GM19468 (cell line): ENCODE measurements around the gene NR1D1.

ENCODE experiments used
- ATAC-seq: cut with Tn5 transposase; IDR thresholded peaks from one replicate; pipeline ENCODE4 v1.9.1; 2021; ENCODE audit warnings: mild to moderate bottlenecking, moderate library complexity, moderate number of reproducible peaks; ENCODE audit not compliant: unreplicated experiment; ENCODE audit errors: extremely low read depth

The NR1D1 gene

DNA sequence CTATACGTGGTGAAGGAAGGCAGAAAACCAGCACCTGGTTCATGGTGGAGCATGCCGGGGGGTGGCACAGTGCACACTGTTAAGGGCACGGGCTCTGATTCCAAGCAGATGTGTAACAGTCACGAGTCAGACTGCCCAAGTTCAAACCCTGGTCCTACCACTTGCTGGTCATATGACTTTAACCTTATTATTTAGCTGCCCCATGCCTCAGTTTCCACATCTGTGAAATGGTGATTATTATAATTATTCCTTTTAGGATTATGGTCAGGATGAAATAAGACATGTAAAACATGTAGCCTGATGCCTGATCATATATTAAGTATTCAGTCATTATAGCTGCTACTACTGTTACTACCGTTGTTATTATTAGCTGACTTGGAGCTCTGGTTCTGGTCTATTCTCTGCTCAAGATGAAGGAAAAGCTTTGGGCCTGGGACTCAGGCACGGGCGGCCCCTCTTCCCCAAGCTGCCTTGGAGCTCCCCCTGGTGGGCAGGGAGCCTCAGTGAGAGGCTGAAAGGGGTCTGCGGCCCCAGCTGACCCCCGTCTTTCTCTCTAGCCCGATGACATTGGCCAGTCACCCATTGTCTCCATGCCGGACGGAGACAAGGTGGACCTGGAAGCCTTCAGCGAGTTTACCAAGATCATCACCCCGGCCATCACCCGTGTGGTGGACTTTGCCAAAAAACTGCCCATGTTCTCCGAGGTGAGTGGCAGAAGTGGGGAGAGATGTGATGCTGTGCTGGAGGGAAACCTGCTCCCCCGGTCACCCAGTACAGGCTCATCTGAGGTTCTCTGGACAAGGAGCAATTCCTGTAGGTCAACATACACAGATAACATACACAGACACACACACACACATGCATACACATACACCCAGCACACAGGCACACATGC lies 14.0 kb downstream of the NR1D1 start:
- no peak for ATAC-seq

DNA sequence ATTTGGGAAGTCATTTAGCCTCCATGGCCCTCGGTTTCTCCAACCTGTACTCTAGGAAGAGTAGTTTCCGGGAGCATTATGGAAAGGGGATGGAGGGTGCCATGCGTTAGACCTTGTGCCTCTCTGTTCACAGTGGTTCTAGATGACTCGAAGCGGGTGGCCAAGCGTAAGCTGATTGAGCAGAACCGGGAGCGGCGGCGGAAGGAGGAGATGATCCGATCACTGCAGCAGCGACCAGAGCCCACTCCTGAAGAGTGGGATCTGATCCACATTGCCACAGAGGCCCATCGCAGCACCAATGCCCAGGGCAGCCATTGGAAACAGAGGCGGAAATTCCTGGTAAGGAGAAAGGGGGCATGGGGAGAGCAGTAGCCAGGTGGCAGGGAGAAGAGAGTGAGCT lies 15.9 kb downstream of the NR1D1 start:
- no peak for ATAC-seq

DNA sequence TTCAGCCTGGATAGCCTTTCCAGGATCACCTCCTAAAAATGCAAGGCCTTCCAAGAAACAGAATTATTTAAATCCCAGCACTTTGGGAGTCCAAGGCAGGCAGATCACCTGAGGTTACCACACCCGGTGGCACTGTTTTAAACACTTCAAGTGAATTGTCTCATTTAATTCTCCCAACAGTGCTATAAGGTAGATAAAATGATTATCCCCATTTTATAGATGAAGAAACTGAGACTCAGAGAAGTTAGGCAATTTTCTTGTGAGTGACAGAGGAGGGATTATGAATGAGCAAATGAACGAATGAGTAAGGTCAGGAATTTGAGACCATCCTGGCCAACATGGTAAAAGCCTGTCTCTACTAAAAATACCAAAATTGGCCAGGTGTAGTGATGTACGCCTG lies 20.8 kb downstream of the NR1D1 start:
- ATAC-seq = no peak

DNA sequence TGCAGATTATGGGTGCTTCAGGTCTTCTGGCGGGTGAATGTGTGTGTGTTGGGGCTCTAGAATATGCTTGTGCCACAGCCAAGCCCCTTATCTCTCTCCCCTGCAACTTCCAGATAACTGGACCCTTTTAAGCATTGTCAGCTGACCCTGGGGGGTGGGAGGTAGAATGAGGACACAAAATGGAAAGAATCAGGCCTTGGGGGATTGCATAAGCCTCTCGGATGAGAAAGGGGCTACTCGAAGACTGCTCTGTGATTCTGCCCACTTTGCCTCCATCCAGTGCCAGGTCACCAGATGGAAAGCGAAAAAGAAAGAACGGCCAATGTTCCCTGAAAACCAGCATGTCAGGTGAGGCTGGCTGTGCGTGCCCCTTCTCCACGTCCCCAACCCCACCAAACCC lies 23.8 kb downstream of the NR1D1 start:
- ATAC-seq = no peak

DNA sequence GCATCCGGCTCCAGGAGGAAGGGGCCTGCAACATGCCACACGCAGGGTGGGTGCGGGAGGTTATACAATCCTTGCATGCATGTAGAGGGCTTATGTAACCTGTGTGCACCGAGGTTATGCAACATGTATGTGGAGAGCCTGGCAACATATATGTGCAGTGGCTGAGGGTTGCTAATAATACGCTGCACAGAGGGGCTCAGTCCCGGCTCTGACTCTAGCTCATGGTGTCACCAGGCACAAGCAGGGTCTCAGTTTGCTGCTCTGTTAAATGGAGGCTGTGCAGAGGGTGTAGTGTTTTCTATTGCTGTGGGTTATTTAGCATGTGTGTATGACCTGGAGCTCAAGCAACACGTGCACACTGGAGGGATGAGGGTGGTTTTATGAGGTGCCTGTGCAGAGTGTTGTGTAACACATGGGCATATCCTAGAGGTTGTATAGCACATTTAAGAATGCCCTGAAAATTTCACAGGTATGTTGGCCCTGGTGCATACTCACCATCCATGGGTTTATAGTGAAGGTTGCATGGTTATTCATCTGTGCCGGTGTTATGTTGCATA lies 24.4 kb downstream of the NR1D1 start:
- no peak for ATAC-seq

DNA sequence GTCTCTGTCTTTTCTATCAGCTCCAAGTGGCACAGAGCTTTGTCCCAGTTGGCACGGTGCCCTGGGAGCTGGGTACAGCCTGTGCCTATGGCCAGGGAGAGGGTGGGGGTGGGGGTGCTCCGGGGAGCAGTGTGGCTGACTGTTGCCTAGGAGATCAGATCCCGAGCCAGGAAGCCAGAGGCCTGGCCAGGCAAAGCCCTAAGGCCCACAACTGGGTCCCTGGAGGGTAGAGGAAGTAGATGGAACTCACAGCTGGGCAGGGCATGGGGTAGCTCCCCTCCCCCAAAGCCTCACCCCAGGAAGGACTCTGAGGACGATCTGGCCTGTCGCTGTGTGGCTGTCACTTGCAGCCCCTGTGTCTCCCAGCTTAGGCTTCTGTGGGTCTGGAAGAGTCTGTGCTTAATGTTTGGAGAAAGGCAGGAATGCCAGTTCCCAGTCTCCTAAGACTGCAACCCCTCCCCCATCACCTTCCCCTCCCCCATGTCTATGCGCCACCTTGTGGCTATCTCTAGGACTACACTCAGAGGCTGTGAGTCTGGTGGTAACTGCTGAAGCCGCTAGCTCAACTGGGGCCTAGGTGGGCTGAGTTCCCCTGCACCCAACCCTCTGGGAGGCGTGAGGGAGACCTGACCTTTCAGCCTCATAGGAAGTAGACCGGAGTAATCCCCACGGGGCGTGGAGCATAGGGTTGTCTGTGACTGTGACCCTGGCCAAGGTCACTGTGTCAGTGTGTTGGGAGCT lies 25.0 kb downstream of the NR1D1 start:
- ATAC-seq = no peak

DNA sequence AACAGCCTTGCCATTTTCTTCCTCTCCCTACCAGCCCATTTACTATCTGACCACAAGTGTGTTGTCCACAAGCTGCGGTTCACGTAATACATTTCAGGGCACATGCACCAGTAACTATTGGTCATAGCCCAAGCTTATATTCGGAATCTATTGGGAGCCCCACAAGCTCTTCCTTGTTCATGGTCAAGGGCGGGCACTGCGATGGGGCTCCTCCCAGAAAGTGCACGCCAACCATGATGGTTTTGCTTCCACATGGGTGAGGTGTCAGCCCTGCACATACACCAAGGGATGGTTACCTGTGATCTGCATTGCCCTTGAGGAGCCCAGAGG lies 25.6 kb downstream of the NR1D1 start:
- ATAC-seq = no peak

DNA sequence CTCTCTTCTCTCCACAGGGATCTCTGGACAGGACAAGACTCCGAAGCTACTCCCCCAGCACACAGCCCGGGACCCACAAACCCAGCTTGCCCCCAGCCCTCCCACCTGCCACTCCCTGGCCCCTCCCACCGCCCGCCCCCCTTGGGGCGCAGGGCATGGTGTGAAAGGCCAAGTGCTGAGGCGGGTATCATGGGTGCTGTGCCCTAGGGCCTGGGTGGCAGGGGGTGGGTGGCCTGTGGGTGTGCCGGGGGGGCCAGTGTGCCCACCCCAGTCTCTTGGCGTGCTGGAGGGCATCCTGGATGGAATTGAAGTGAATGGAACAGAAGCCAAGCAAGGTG lies 26.2 kb downstream of the NR1D1 start:
- no peak for ATAC-seq

DNA sequence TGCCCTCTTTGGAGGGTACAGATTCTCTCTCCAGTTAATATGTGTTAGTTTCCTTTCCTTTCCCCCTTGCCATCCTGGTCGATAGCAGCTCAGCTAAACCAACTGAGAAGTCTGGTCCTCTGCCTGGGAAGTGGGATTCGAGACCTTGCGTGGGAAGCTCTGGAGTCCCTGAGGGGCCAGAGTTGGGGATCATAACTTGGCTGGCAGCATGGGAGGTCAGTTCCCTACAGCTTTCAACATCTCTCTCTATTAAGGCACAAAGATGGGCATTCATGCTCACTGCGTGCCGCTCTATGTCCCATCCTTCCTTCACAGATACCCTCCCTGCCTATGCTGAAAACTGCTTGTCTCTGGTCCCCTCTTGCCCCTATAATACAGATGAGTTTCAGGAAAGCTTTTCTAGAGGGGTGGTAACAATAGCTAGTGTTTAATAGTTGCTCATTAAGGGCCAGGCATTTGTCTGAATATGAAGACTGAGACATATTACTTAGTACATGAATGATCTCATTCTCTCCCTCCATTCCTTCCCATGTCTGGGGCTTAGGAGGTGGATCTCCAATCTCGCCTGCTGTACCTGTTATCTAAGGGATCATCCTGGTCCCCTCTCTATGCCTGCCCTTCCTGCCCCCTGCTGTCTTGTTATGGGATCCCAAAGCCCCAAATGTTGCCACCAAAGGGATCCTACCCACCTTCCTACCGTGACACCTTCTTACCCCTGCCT lies 26.8 kb downstream of the NR1D1 start:
- no peak for ATAC-seq

DNA sequence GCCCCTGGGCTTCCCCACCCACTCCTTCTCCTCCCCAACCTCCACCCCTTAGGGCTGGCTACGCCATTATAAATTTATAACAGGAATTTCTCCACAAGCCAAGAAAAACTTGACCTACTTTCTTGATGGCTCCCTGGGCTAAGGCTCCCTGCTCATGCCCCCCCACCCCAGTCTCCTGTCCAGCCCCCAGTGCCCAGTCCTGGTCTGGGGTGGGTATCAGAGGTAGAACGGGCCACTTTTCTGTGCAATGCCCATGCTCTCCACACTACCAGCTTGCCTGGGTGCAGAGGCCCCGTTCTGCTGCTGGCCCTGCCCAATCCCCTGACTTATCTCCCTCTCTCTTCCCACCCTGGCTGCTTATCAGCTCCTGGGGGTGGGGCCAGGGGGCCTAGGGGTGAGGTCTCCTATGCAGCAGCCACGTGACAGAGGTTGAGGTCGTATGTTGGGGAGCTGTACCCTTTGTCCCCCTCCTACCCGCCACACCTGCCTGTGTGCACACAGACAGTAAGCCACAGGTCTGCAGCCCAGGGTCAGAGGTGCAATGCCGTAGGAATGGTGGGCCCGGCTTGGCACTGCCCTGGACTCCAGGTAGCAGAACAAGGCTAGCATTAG lies 27.5 kb downstream of the NR1D1 start:
- no peak for ATAC-seq

DNA sequence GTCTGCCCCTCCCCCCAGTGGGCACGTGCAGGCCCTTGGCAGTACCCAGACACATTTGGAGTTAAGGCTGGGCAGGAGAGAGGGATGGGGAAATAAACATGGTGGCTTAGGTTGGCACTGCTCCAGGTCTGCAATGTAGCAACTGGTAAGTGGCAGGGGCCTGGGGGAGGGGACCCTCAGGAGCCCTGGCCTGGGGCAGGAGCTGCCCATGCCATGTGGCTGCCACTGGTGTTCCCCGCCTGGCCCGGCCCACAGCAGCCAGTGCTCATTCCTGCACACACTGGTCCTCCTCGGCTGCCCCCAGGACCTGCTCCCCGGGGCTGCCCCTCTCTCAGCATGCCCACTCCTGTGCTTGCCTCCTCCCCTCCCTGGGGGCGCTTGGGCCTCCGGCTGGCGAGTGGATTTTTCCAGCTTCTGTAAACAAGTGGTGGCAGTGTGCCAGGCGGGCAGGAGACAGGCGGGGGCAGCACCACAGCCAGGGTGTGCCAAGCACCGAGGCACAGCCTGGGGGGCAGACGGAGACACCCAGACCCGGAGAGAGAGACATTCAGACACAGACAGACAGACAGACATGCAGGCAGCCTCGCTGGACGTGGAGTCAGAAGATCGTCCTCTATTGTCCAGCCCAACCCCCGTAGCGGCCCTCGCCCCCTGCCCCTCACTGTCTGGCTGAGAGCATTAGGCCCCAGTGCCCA lies 28.2 kb downstream of the NR1D1 start:
- ATAC-seq = no peak

DNA sequence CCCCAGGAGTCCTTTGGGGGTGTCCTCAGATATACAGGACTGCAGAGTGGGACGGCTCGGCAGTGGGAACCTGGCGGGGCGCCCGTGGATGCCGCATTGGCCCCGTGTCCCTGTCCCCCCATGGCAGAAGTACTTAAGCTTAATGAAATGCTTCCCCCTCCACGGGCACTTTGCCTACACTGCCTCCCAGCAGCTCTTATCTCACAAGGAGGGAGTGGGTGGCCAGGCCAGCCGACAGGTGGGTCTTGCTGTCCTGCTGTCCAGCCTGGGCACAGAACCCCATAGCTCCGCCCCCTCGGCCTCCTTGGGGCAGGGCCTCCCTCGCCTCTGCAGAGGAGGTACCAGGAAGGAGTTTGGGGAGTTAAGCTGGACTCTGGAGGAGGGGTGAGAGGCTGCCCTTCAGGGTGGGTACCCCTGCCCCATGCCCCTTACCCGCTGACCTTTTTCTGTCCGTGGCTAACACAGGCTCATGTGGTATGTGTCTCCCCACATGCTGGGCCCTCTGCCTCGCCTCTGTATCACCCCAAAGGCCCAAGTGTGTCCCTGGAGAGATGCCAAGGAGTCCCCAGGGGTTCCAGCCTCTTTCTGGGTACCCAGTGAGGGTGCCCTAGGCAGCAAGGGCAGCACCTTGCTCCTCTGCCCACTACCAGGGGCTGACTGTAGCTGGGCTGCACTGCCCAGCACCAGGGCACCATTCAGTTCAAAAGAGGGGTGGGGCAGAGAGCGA lies 28.9 kb downstream of the NR1D1 start:
- ATAC-seq = no peak

DNA sequence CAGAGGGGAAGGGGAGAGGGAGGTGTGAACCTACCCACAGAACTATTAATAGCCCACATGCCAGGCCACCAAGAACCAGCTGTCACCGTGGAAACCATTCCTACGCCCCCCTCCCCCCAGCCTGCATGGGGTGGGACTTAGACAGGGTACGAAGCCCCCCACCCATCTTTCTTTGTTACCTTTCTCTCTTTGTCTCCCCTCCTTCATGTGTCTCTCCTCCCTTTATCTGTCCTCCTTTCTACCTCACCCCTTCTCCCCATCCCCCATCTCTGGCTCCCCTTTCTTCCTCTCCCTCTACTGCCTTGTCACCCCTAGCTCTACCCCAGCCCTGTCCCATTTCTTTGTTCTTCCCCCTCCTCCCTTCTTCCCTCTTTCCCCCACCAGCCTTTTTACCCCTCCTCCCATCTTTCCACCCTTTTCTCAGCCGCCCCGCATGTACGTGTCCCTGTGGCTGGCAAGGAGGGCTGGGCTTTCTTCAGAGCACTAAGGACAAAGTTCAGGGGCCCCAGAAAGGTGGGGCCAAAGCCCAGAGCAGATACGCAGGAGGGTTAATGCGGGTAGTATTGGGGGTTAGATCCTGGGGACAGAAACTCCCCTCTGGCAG lies 29.6 kb downstream of the NR1D1 start:
- no peak for ATAC-seq

DNA sequence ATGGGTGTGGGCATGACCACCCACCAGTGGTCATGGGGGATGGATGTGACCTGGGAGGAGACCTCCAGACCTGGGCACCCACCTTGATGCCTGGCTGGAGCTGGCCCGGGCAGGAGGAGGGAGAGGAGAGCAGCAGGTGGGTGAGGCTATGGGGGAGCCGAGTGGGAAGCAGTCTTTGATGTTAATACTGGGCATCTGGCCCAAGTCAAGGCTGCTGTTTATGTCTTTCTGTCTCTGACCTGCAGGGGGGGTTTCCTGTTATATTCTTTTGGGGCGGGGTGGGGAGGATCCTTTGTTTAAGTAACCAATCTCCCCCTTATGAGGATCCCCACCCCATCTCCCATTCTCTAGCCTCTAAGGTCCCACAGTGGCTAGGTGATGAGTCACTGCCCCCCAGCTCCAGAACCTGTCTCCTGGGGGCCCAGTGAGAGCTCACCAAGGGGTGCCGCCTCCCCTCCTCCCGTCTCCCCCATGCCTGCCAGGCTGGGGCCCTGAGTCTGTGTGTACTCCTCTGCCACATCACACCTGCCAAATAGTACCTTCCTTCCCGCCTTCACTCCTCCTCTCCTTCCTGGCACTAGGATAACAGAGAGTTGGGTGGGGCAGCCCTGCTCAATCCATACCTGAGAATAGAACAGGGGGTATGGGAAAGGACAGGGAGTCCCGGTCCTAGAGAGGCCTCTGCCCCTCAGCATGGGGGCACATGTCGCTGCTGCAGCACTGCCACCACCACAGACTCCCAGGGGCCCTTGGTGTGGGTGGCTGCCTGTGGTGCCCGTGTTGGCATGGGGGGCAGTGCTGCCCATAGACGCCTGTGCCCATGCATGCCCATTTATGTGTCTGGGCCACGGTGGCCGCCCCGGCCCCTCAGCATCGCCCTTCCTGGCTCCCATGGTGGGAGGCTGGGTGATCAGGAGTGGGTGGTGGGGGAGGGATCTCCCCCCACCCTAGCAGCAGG lies 30.4 kb downstream of the NR1D1 start:
- ATAC-seq = no peak

DNA sequence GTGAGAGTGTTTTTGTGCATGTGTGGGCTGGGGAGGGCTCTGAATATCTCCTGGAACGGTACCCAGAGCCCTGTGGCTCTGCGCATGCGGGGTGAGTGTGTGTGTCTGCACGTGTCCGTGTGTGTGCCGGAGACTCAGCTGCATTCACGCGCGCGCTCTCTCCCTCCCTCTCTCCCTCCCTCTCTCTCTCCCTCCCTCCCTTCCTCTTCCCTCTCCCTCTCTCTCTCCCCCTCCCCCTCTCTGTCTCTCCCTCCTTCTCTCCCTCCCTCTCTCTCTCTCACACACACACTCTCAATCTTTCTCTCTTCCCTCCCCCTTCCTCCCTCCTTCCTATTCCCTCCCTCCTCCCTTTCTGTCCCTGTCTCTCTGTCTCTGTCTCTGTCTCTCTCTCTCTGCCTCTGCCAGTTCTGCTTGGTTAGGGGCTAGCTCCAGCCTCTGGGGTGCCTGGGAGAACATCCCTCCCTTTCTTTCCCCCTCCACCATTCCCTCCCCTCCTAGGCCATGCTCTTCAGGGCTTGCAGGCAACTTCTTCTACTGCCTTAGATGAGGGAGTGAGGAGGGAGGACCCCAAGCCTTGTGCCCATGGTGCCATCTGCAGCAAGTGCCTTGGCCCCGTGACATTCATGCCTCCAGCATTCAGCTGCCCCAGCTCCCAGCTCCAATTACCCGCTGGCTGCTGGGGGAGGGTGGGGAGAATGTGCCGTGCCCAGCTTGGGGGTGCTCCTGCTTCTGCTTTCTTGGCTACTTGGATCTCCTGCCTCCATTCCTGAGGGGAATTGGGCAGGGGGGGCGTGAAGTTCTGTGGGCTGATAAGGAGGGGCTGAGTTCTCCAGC lies 31.3 kb downstream of the NR1D1 start:
- no peak for ATAC-seq

DNA sequence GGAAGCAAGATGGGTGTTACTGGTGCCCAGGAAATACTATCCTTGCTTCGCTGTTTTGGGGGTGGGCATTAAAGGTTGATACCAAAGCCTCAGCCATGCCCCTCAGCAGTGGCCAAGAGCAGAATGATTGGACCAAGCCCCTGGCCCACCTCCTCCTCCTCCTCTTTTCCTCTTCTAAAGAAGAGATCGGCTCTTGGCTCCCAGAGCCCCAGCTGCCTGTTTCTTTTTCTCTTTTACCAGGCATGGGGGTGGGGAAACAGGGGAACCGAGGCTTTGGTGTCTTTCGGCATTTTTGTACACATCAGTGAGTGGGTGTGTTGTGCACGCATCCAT lies 31.8 kb downstream of the NR1D1 start:
- ATAC-seq = no peak

DNA sequence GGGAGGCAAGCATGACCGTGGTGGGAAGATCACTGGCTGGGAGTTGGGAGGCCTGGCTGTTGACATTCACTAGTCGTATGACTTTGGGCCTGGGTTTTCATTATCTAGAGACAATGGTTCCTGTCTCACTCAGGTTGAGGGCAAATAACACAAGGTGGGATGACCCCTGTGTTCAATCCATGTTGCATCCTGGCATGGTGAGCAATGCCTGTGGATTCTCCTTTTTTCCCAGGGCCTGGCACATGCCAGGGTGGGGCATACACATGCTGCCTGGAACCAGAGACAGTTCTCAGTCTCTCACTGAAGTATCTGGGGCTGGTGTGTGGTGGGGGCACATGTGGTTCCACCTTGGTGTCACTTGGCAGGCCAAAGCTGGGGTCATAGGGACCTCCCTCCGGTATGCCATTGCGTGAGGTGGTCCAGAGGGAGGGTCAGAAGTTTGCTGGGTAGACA lies 32.2 kb downstream of the NR1D1 start:
- no peak for ATAC-seq
